Gastrocnemius medialis (tissue), 4 donors: ENCODE data around the gene MAEA. TPM values are rescaled to one million over a fixed set of nuclear protein-coding genes. Genes with fewer than 3 reads are reported as not detected.

Source experiments
- ATAC-seq, 2 donors: fragments of 150-250 bp; one replicate each; pipeline ENCODE4 v1.9.1; 2016
- DNase-seq, 2 donors: peaks; one replicate each; pipeline ENCODE4 v3.0.0-alpha.2; 2019
- H3K27ac ChIP-seq, 4 donors: fragments of 200-600 bp; sonication (generic); 1 replicate in 1 of 4; 2 replicates in 3 of 4; pipeline ENCODE4 v1.5.1; 2016 to 2018; ENCODE audit warnings: mild to moderate bottlenecking in 2 of 4, moderate library complexity in 1 of 4
- H3K27me3 ChIP-seq, 3 donors: fragments of 200-600 bp; sonication (generic) in 2 of 3; 1 replicate in 1 of 3; 2 replicates in 2 of 3; pipeline versions ENCODE4 v1.5.1 to v1.6.0; 2016 to 2019; ENCODE audit warnings: mild to moderate bottlenecking in 1 of 3, moderate library complexity in 1 of 3
- H3K36me3 ChIP-seq, 2 donors: fragments of 200-600 bp; sonication (generic) in 1 of 2; one replicate each; pipeline ENCODE4 v1.5.1; 2017 to 2018
- H3K4me1 ChIP-seq, 2 donors: fragments of 200-600 bp; sonication (generic) in 1 of 2; one replicate each; pipeline ENCODE4 v1.5.1; 2016 to 2017; ENCODE audit warnings: mild to moderate bottlenecking in 2 of 2
- H3K4me3 ChIP-seq, 4 donors: fragments of 200-600 bp; sonication (generic) in 3 of 4; 1 replicate in 1 of 4; 2 replicates in 3 of 4; pipeline ENCODE4 v1.5.1; 2016 to 2019; ENCODE audit warnings: mild to moderate bottlenecking in 2 of 4
- H3K9me3 ChIP-seq, 3 donors: fragments of 200-600 bp; sonication (generic) in 2 of 3; 1 replicate in 1 of 3; 2 replicates in 2 of 3; pipeline ENCODE4 v1.5.1; 2016 to 2019
- CTCF ChIP-seq, 5 experiments: fragments of 450-650 bp in 3 of 5; fragments of 200-600 bp in 2 of 5; sonication (generic) in 2 of 5; IDR thresholded peaks in 4 of 5; conservative IDR thresholded peaks in 1 of 5; 1 replicate in 4 of 5; 2 replicates in 1 of 5; pipeline ENCODE4 v1.5.1; 2016 to 2019; ENCODE audit warnings: antibody characterized with exemption in 5 of 5, mild to moderate bottlenecking in 3 of 5, moderate library complexity in 3 of 5
- POLR2A ChIP-seq, 2 donors: fragments of 450-650 bp; IDR thresholded peaks; one replicate each; pipeline ENCODE4 v1.6.1; 2017; ENCODE audit warnings: antibody characterized with exemption in 2 of 2, mild to moderate bottlenecking in 2 of 2, moderate library complexity in 2 of 2
- in situ Hi-C, 4 donors: fragments of 200-750 bp; cut with MboI; loops; one replicate each; pipeline versions ENCODE4 v1.15.0 to v1.8.0; 2017; ENCODE audit warnings: low sequenced_read_pairs in 4 of 4
- intact Hi-C: fragments of 100-400 bp; cut with DNase I; formaldehyde crosslinking; loops from one replicate; pipeline ENCODE4 v1.15.1; 2023; ENCODE audit warnings: low total_unique reads
- total RNA-seq, 4 donors: library from RNA; depleted of rRNA; stranded (reverse); fragments of >200 nt; gene quantifications; one replicate each; pipeline versions ENCODE4 v1.1.0 to v1.2.3, GENCODE V29; 2016

The MAEA gene
- total RNA-seq, 4 donors from 2014 or later, result 30.0 to 42.7 (median 34.3) TPM

GRCh38 chr4:1364217-1364616 is 74.5 kb downstream of the MAEA start:
- ATAC-seq, result no peak
- H3K9me3 ChIP-seq, result no peaks in the 10 kb centered on the region
- H3K27ac ChIP-seq, result no peak overlapping the region
- H3K27me3 ChIP-seq, result no peaks in the 10 kb centered on the region
- DNase-seq, result no peak
- TF ChIP-seq POLR2A (IDR thresholded peaks at IDR 0.05) (no peak), CTCF (IDR thresholded peaks at IDR 0.05 in 4 of 5, conservative IDR thresholded peaks at IDR 0.05 in 1 of 5) (no peak)
- H3K36me3 ChIP-seq, result peaks cover 0 to 16% of the 10 kb centered on the region in 2 donors
- H3K4me1 ChIP-seq, result no peaks in the 10 kb centered on the region
- intact Hi-C loops, result no loop called here
- H3K4me3 ChIP-seq, result no peak overlapping the region
- in situ Hi-C loops, result loop anchor here in 3 of 4 donors (25.0 kb wide), 2 partner anchors 227 to 273 kb away; no protein-coding TSS in a partner anchor

GRCh38 chr4:1364748-1365147 is 75.1 kb downstream of the MAEA start:
- no peak for TF ChIP-seq POLR2A (IDR thresholded peaks at IDR 0.05)
- TF ChIP-seq CTCF (IDR thresholded peaks at IDR 0.05 in 4 of 5, conservative IDR thresholded peaks at IDR 0.05 in 1 of 5), result no peak
- intact Hi-C loops, result no loop called here
- Histone ChIP-seq H3K4me3 (no peak overlapping the region), H3K9me3 (no peaks in the 10 kb centered on the region), H3K27ac (no peak overlapping the region), H3K36me3 (peaks cover 0 to 16% of the 10 kb centered on the region in 2 donors), H3K4me1 (no peaks in the 10 kb centered on the region), H3K27me3 (no peaks in the 10 kb centered on the region)
- ATAC-seq, result no peak
- DNase-seq, result no peak
- in situ Hi-C loops, result loop anchor here in 3 of 4 donors (25.0 kb wide), 2 partner anchors 227 to 273 kb away; no protein-coding TSS in a partner anchor

GRCh38 chr4:1365271-1366178 is 75.8 kb downstream of the MAEA start:
- H3K36me3 ChIP-seq, result peaks cover 0 to 16% of the 10 kb centered on the region in 2 donors
- no peak overlapping the region for H3K27ac ChIP-seq
- DNase-seq (no peak), ATAC-seq (no peak)
- intact Hi-C loops (no loop called here), in situ Hi-C loops (loop anchor here in 3 of 4 donors (25.0 kb wide), 2 partner anchors 228 to 272 kb away; no protein-coding TSS in a partner anchor)
- H3K27me3 ChIP-seq, result no peaks in the 10 kb centered on the region
- no peak for TF ChIP-seq CTCF (IDR thresholded peaks at IDR 0.05 in 4 of 5, conservative IDR thresholded peaks at IDR 0.05 in 1 of 5)
- TF ChIP-seq POLR2A (IDR thresholded peaks at IDR 0.05), result no peak
- no peaks in the 10 kb centered on the region for H3K4me1 ChIP-seq
- H3K4me3 ChIP-seq, result no peak overlapping the region
- H3K9me3 ChIP-seq, result no peaks in the 10 kb centered on the region

GRCh38 chr4:1366371-1367229 is 76.9 kb downstream of the MAEA start:
- Histone ChIP-seq H3K4me1 (no peaks in the 10 kb centered on the region), H3K9me3 (no peaks in the 10 kb centered on the region), H3K4me3 (no peak overlapping the region), H3K27me3 (no peaks in the 10 kb centered on the region), H3K27ac (no peak overlapping the region), H3K36me3 (peaks cover 0 to 16% of the 10 kb centered on the region in 2 donors)
- in situ Hi-C loops, result loop anchor here in 3 of 4 donors (25.0 kb wide), 2 partner anchors 229 to 271 kb away; no protein-coding TSS in a partner anchor
- no peak for TF ChIP-seq POLR2A (IDR thresholded peaks at IDR 0.05)
- no peak for TF ChIP-seq CTCF (IDR thresholded peaks at IDR 0.05 in 4 of 5, conservative IDR thresholded peaks at IDR 0.05 in 1 of 5)
- intact Hi-C loops, result no loop called here
- no peak for DNase-seq
- no peak for ATAC-seq
